HCT116 (cell line): Measurements from ENCODE around the gene USPL1.

Source experiments
- CTCF ChIP-seq, 3 experiments: fragments of 200-600 bp in 1 of 3; sonication (generic) in 1 of 3; IDR thresholded peaks in 2 of 3; conservative IDR thresholded peaks in 1 of 3; 2 replicates each; pipeline ENCODE4 v1.5.1; 2012 to 2017; ENCODE audit warnings: low read depth in 2 of 3, low read length in 2 of 3, antibody characterized with exemption in 1 of 3, borderline replicate concordance in 1 of 3, control low read depth in 1 of 3, mild to moderate bottlenecking in 1 of 3, mixed read lengths in 1 of 3, mixed run types in 1 of 3, moderate library complexity in 1 of 3; ENCODE audit not compliant: insufficient read depth in 1 of 3
- EGR1 ChIP-seq: IDR thresholded peaks from 2 replicates; pipeline ENCODE4 v1.6.1; 2012; ENCODE audit warnings: low read depth
- ELF1 ChIP-seq: IDR thresholded peaks from 2 replicates; pipeline ENCODE4 v1.6.1; 2012; ENCODE audit warnings: low read depth, borderline replicate concordance
- EZH2 ChIP-seq: fragments of 200-600 bp; sonication (generic); IDR thresholded peaks from 2 replicates; pipeline ENCODE4 v1.6.1; 2017; ENCODE audit warnings: antibody characterized with exemption, mixed run types
- EZH2phosphoT487 ChIP-seq: fragments of 200-600 bp; IDR thresholded peaks from 2 replicates; pipeline ENCODE4 v1.6.1; 2018; ENCODE audit warnings: antibody characterized with exemption, borderline replicate concordance
- JUND ChIP-seq: IDR thresholded peaks from 2 replicates; pipeline ENCODE4 v1.6.1; 2012
- POLR2A ChIP-seq: IDR thresholded peaks from 2 replicates; pipeline ENCODE4 v1.7.0; 2011; ENCODE audit warnings: borderline replicate concordance; ENCODE audit not compliant: insufficient read depth, insufficient read length; ENCODE audit errors: extremely low read depth
- REST ChIP-seq: IDR thresholded peaks from 2 replicates; pipeline ENCODE4 v1.6.1; 2012; ENCODE audit warnings: low read depth
- SIN3A ChIP-seq: IDR thresholded peaks from 2 replicates; pipeline ENCODE4 v1.6.1; 2012; ENCODE audit warnings: low read depth
- SP1 ChIP-seq: IDR thresholded peaks from 2 replicates; pipeline ENCODE4 v1.6.1; 2012; ENCODE audit warnings: low read depth
- YY1 ChIP-seq: IDR thresholded peaks from 2 replicates; pipeline ENCODE4 v1.6.1; 2011; ENCODE audit warnings: low read length, low read depth, moderate library complexity, mild to moderate bottlenecking; ENCODE audit not compliant: insufficient replicate concordance; ENCODE audit errors: extremely low read depth
- ZBTB33 ChIP-seq: IDR thresholded peaks from 2 replicates; pipeline ENCODE4 v1.6.1; 2011; ENCODE audit warnings: mild to moderate bottlenecking, low read length, moderate library complexity; ENCODE audit not compliant: insufficient replicate concordance; ENCODE audit errors: extremely low read depth

GRCh38 chr13:30660796-30661195 lies 43.1 kb downstream of the USPL1 start:
- TF ChIP-seq CTCF (IDR thresholded peaks at IDR 0.05 in 2 of 3, conservative IDR thresholded peaks at IDR 0.05 in 1 of 3; ENCODE audit: borderline replicate concordance in 1 of 3, insufficient read depth in 1 of 3, low read depth in 2 of 3, low read length in 2 of 3) = no peak
- TF ChIP-seq EGR1 = no peak
- TF ChIP-seq POLR2A = no peak
- no peak for TF ChIP-seq EZH2
- no peak for TF ChIP-seq JUND
- TF ChIP-seq EZH2phosphoT487 = no peak
- TF ChIP-seq ELF1 = no peak
- no peak for TF ChIP-seq YY1
- no peak for TF ChIP-seq SP1
- TF ChIP-seq SIN3A = no peak
- no peak for TF ChIP-seq REST
- TF ChIP-seq ZBTB33 = no peak
